ENCODE results near the gene MAPKAPK5. TPM values are rescaled to one million over a fixed set of nuclear protein-coding genes. Genes with fewer than 3 reads are reported as not detected.

The MAPKAPK5 gene
- total RNA-seq, 1 donor from 2014 or later = 39.4 TPM

DNA sequence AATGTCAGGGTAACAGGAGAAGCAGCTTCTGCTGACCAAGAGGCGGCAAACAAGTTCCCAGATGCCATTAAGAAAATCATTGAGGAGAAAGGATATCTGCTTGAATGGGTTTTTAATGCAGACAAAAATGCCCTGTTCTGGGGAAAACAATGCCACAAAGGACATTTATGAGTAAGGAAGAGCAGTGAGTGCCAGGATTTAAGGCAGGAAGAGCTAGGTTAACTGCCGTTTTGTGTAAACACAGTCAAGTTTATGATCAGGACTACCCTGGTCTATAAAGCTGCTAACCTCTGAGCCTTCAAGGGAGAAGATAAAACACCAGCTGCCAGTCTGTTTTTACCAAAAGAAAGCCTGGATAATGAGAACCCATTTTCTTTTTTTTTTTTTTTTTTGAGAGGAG, 8.5 kb downstream of the MAPKAPK5 start:
- no peak overlapping the region for H3K27ac ChIP-seq
- no peaks in the 10 kb centered on the region for H3K27me3 ChIP-seq (ENCODE audit: low read depth)
- intact Hi-C loops (cut with DNase I) = no loop called here
- peaks cover 8% of the 10 kb centered on the region for H3K4me1 ChIP-seq
- ATAC-seq (no peak), DNase-seq (no peak)
- no peaks in the 10 kb centered on the region for H3K9me3 ChIP-seq
- H3K4me3 ChIP-seq = no peak overlapping the region
- H3K36me3 ChIP-seq = peaks cover 3% of the 10 kb centered on the region
- TF ChIP-seq CTCF (IDR thresholded peaks at IDR 0.05) = no peak

DNA sequence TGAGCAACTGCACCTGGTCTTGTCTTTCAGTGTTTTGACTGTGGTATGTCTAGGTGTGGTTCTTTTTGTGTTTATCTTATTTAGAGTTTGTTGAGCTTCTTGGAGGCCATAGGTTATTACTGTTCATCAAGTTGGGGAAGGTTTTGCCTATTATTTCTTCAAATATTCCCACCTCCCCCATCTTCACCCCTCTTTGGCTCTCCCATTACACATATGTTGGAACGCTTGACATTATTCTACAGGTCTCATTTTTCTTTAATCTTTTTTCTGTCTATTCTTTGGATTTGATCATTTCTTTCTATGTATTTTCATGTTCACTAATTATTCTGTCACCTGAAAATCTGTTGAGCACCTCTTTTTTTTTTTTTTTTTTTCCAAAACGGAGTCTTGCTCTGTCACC, 16.2 kb downstream of the MAPKAPK5 start:
- Histone ChIP-seq H3K4me1 (peaks cover 5% of the 10 kb centered on the region), H3K4me3 (no peak overlapping the region), H3K9me3 (no peaks in the 10 kb centered on the region), H3K36me3 (peaks cover 5% of the 10 kb centered on the region), H3K27me3 (ENCODE audit: low read depth) (no peaks in the 10 kb centered on the region), H3K27ac (no peak overlapping the region)
- TF ChIP-seq CTCF (IDR thresholded peaks at IDR 0.05) = no peak
- ATAC-seq (no peak), DNase-seq (no peak)
- intact Hi-C loops (cut with DNase I) = no loop called here

DNA sequence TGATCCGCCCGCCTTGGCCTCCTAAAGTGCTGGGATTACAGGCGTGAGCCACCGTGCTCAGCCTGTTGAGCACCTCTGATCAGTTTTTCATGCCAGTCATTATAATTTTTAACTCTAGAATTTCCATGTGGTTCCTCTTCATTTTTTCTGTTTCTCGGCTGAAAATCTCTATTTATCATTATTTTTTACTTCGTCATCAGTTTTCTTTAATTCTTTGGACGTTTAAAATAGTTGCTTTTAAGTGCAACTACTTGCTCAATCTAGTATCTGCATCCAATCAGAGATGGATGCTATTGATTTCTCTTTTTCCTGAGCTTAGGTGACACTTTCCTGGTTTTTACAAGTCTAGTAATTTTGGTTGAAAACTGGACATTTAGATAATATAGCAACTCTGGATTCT, 16.8 kb downstream of the MAPKAPK5 start:
- no peaks in the 10 kb centered on the region for H3K27me3 ChIP-seq (ENCODE audit: low read depth)
- intact Hi-C loops (cut with DNase I) = no loop called here
- ATAC-seq = no peak
- peaks cover 5% of the 10 kb centered on the region for H3K4me1 ChIP-seq
- no peak for DNase-seq
- H3K4me3 ChIP-seq = no peak overlapping the region
- H3K9me3 ChIP-seq = no peaks in the 10 kb centered on the region
- no peak for TF ChIP-seq CTCF (IDR thresholded peaks at IDR 0.05)
- H3K27ac ChIP-seq = no peak overlapping the region
- H3K36me3 ChIP-seq = peaks cover 5% of the 10 kb centered on the region

GRCh38 chr12:111864913-111865312, 22.9 kb downstream of the MAPKAPK5 start:
- intact Hi-C loops (cut with DNase I) = no loop called here
- DNase-seq (no peak), ATAC-seq (no peak)
- Histone ChIP-seq H3K27ac (no peak overlapping the region), H3K4me3 (no peak overlapping the region), H3K27me3 (ENCODE audit: low read depth) (no peaks in the 10 kb centered on the region), H3K36me3 (peaks cover 42% of the 10 kb centered on the region), H3K4me1 (peaks cover 3% of the 10 kb centered on the region), H3K9me3 (no peaks in the 10 kb centered on the region)
- TF ChIP-seq CTCF (IDR thresholded peaks at IDR 0.05) = no peak

DNA sequence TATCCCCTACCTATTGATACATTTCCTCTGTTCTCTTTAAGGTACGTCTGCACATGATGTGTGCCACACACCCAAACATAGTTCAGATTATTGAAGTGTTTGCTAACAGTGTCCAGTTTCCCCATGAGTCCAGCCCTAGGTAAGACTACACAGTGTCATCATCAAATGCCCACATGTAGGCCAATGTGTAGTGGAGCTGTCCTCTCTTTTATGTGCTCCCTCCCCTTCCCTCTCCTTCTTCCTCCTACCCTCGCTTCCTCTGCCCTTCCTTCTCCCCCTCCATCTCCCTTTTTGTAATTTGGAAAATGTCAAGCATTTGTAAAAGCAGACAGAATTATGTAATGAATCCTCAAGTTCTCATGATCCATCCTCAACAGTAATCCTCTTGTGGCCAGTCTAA, 25.5 kb downstream of the MAPKAPK5 start:
- no peaks in the 10 kb centered on the region for H3K27me3 ChIP-seq (ENCODE audit: low read depth)
- no peak overlapping the region for H3K4me3 ChIP-seq
- intact Hi-C loops (cut with DNase I) = no loop called here
- H3K9me3 ChIP-seq = no peaks in the 10 kb centered on the region
- no peaks in the 10 kb centered on the region for H3K4me1 ChIP-seq
- TF ChIP-seq CTCF (IDR thresholded peaks at IDR 0.05) = no peak
- DNase-seq (no peak), ATAC-seq (no peak)
- peaks cover 68% of the 10 kb centered on the region for H3K36me3 ChIP-seq
- H3K27ac ChIP-seq = no peak overlapping the region
